Measurements from ENCODE around the gene PRKCD.

Gene PRKCD

DNA sequence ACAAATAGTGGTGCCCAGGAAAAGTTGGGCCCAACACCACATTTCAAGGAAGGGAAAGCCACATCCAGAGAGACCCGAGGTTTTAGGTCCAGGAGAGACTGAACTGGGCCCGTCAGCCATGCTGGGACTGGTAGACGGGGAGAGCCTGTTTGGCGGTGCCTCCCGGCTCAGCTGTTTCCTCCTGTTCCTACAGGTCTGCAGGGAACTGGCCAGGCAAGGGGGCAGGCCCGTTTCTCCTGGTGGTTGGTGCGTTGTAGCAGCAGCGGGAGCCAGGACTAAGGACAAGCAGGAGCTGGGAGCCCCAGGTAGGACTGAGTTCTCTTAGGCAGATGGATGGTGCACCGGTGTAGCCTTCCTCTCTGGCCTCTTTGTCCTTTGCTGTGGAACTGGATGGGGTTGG lies 3.9 kb downstream of the PRKCD start:
- no peak for ATAC-seq
- no peak for TF ChIP-seq ZNF565 (CRISPR knock-in tag; conservative IDR thresholded peaks at IDR 0.05; ENCODE audit: low read depth)
- TF ChIP-seq ZNF70 (CRISPR knock-in tag; IDR thresholded peaks at IDR 0.05), result no peak
- no peak for TF ChIP-seq ARNTL (CRISPR knock-in tag; IDR thresholded peaks at IDR 0.05; ENCODE audit: borderline replicate concordance, low read depth)
- TF ChIP-seq, protein P1, sequence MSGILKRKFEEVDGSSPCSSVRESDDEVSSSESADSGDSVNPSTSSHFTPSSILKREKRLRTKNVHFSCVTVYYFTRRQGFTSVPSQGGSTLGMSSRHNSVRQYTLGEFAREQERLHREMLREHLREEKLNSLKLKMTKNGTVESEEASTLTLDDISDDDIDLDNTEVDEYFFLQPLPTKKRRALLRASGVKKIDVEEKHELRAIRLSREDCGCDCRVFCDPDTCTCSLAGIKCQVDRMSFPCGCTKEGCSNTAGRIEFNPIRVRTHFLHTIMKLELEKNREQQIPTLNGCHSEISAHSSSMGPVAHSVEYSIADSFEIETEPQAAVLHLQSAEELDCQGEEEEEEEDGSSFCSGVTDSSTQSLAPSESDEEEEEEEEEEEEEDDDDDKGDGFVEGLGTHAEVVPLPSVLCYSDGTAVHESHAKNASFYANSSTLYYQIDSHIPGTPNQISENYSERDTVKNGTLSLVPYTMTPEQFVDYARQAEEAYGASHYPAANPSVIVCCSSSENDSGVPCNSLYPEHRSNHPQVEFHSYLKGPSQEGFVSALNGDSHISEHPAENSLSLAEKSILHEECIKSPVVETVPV (CRISPR knock-in tag; IDR thresholded peaks at IDR 0.05), result no peak
- TF ChIP-seq, protein P2, sequence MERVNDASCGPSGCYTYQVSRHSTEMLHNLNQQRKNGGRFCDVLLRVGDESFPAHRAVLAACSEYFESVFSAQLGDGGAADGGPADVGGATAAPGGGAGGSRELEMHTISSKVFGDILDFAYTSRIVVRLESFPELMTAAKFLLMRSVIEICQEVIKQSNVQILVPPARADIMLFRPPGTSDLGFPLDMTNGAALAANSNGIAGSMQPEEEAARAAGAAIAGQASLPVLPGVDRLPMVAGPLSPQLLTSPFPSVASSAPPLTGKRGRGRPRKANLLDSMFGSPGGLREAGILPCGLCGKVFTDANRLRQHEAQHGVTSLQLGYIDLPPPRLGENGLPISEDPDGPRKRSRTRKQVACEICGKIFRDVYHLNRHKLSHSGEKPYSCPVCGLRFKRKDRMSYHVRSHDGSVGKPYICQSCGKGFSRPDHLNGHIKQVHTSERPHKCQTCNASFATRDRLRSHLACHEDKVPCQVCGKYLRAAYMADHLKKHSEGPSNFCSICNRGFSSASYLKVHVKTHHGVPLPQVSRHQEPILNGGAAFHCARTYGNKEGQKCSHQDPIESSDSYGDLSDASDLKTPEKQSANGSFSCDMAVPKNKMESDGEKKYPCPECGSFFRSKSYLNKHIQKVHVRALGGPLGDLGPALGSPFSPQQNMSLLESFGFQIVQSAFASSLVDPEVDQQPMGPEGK (CRISPR knock-in tag; IDR thresholded peaks at IDR 0.05; ENCODE audit: borderline replicate concordance), result no peak
- TF ChIP-seq ESRRG (CRISPR knock-in tag; IDR thresholded peaks at IDR 0.05), result no peak
- no peak for TF ChIP-seq ZFP3 (CRISPR knock-in tag; IDR thresholded peaks at IDR 0.05)
- no peak for TF ChIP-seq OSR1 (CRISPR knock-in tag; IDR thresholded peaks at IDR 0.05)
- TF ChIP-seq TCF4 (CRISPR knock-in tag; IDR thresholded peaks at IDR 0.05; ENCODE audit: borderline replicate concordance), result no peak
- TF ChIP-seq CSDC2 (CRISPR knock-in tag; IDR thresholded peaks at IDR 0.05), result no peak
- TF ChIP-seq ZNF8 (CRISPR knock-in tag; IDR thresholded peaks at IDR 0.05), result no peak
- no peak for TF ChIP-seq RARB (CRISPR knock-in tag; IDR thresholded peaks at IDR 0.05)
- TF ChIP-seq, protein P3, sequence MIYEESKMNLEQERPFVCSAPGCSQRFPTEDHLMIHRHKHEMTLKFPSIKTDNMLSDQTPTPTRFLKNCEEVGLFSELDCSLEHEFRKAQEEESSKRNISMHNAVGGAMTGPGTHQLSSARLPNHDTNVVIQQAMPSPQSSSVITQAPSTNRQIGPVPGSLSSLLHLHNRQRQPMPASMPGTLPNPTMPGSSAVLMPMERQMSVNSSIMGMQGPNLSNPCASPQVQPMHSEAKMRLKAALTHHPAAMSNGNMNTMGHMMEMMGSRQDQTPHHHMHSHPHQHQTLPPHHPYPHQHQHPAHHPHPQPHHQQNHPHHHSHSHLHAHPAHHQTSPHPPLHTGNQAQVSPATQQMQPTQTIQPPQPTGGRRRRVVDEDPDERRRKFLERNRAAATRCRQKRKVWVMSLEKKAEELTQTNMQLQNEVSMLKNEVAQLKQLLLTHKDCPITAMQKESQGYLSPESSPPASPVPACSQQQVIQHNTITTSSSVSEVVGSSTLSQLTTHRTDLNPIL (CRISPR knock-in tag; IDR thresholded peaks at IDR 0.05; ENCODE audit: low read depth), result no peak
- TF ChIP-seq, protein P4, sequence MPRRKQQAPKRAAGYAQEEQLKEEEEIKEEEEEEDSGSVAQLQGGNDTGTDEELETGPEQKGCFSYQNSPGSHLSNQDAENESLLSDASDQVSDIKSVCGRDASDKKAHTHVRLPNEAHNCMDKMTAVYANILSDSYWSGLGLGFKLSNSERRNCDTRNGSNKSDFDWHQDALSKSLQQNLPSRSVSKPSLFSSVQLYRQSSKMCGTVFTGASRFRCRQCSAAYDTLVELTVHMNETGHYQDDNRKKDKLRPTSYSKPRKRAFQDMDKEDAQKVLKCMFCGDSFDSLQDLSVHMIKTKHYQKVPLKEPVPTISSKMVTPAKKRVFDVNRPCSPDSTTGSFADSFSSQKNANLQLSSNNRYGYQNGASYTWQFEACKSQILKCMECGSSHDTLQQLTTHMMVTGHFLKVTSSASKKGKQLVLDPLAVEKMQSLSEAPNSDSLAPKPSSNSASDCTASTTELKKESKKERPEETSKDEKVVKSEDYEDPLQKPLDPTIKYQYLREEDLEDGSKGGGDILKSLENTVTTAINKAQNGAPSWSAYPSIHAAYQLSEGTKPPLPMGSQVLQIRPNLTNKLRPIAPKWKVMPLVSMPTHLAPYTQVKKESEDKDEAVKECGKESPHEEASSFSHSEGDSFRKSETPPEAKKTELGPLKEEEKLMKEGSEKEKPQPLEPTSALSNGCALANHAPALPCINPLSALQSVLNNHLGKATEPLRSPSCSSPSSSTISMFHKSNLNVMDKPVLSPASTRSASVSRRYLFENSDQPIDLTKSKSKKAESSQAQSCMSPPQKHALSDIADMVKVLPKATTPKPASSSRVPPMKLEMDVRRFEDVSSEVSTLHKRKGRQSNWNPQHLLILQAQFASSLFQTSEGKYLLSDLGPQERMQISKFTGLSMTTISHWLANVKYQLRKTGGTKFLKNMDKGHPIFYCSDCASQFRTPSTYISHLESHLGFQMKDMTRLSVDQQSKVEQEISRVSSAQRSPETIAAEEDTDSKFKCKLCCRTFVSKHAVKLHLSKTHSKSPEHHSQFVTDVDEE (CRISPR knock-in tag; IDR thresholded peaks at IDR 0.05), result no peak
- no peak for TF ChIP-seq TOX (CRISPR knock-in tag; IDR thresholded peaks at IDR 0.05; ENCODE audit: borderline replicate concordance)

DNA sequence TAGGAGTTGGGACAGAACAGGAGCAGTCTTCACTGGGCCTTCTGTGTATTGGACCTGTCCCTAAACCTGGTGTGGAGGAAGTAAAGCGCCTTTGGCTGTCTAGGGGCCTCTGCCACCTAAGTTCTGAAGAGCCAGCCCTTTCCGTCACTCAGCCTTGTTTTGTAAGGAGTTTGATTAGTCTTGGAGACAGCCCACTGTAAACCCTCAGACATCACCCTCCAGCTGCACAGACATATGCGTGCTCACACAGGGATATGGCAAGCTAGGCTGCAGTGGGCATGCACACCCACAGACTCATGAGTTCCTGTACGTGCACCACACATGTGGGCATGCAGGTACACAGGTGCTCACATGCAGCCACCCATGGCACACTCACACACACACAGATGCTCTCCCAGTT lies 5.2 kb downstream of the PRKCD start:
- TF ChIP-seq OSR1 (CRISPR knock-in tag; IDR thresholded peaks at IDR 0.05) (no peak), ZNF8 (CRISPR knock-in tag; IDR thresholded peaks at IDR 0.05) (no peak), SNAI2 (CRISPR knock-in tag; IDR thresholded peaks at IDR 0.05) (no peak), ZFP30 (CRISPR knock-in tag; IDR thresholded peaks at IDR 0.05) (no peak), TCF4 (CRISPR knock-in tag; IDR thresholded peaks at IDR 0.05; ENCODE audit: borderline replicate concordance) (no peak), BACH2 (CRISPR knock-in tag; IDR thresholded peaks at IDR 0.05; ENCODE audit: borderline replicate concordance) (no peak), ZC3H10 (CRISPR knock-in tag; IDR thresholded peaks at IDR 0.05) (no peak), RARB (CRISPR knock-in tag; IDR thresholded peaks at IDR 0.05) (no peak), PPARA (CRISPR knock-in tag; IDR thresholded peaks at IDR 0.05; ENCODE audit: borderline replicate concordance) (no peak), TOX (CRISPR knock-in tag; IDR thresholded peaks at IDR 0.05; ENCODE audit: borderline replicate concordance) (no peak), ZNF565 (CRISPR knock-in tag; conservative IDR thresholded peaks at IDR 0.05; ENCODE audit: low read depth) (no peak)
- TF ChIP-seq, protein P3 (CRISPR knock-in tag; IDR thresholded peaks at IDR 0.05; ENCODE audit: low read depth), result no peak
- TF ChIP-seq, protein P5, sequence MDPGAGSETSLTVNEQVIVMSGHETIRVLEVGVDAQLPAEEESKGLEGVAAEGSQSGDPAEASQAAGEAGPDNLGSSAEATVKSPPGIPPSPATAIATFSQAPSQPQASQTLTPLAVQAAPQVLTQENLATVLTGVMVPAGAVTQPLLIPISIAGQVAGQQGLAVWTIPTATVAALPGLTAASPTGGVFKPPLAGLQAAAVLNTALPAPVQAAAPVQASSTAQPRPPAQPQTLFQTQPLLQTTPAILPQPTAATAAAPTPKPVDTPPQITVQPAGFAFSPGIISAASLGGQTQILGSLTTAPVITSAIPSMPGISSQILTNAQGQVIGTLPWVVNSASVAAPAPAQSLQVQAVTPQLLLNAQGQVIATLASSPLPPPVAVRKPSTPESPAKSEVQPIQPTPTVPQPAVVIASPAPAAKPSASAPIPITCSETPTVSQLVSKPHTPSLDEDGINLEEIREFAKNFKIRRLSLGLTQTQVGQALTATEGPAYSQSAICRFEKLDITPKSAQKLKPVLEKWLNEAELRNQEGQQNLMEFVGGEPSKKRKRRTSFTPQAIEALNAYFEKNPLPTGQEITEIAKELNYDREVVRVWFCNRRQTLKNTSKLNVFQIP (CRISPR knock-in tag; IDR thresholded peaks at IDR 0.05; ENCODE audit: borderline replicate concordance, low read depth), result no peak
- ATAC-seq, result no peak

Data from SK-N-SH treated with all-trans-retinoic acid at 6 μM for 48 hours (cell line).